ENCODE measurements around the gene GALNT6.

DNA sequence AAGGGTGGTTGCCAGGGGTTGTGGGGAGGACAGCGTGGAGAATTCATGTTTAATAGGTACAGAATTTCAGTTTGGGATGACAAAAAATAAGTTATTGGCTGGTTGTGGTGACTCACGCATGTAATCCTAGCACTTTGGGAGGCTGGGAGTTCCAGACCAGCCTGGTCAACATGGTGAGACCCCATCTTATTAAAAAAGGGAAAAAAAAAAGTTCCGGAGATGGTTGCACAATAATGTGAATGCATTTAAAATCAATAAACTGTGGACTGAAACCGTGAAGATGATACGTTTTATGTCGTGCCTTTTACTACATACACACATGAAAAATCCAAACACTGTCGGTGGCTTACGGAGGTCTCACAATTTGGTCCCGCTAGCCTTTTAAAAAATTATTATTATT is 20.5 kb downstream of the GALNT6 start:
- TF ChIP-seq, protein P1, sequence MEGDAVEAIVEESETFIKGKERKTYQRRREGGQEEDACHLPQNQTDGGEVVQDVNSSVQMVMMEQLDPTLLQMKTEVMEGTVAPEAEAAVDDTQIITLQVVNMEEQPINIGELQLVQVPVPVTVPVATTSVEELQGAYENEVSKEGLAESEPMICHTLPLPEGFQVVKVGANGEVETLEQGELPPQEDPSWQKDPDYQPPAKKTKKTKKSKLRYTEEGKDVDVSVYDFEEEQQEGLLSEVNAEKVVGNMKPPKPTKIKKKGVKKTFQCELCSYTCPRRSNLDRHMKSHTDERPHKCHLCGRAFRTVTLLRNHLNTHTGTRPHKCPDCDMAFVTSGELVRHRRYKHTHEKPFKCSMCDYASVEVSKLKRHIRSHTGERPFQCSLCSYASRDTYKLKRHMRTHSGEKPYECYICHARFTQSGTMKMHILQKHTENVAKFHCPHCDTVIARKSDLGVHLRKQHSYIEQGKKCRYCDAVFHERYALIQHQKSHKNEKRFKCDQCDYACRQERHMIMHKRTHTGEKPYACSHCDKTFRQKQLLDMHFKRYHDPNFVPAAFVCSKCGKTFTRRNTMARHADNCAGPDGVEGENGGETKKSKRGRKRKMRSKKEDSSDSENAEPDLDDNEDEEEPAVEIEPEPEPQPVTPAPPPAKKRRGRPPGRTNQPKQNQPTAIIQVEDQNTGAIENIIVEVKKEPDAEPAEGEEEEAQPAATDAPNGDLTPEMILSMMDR (IDR thresholded peaks at IDR 0.05), result no peak
- TF ChIP-seq POLR2A (IDR thresholded peaks at IDR 0.05), result no peak

All from heart left ventricle (tissue), 13 donors.